ENCODE results near the gene SH2D4B.

- TF ChIP-seq YY1 (IDR thresholded peaks at IDR 0.05; ENCODE audit: insufficient read depth, insufficient read length) (no peak), SUZ12 (IDR thresholded peaks at IDR 0.05; ENCODE audit: extremely low read depth, insufficient read depth, insufficient read length) (no peak), ZNF274 (IDR thresholded peaks at IDR 0.05; ENCODE audit: low read depth, low read length) (no peak)
Observed at GRCh38 chr10:80540136-80540535, 2.4 kb downstream of the SH2D4B start.
